GM19324 (cell line): ENCODE results near the gene ATM.
"Not testable (repeated sequence)": the region's sequence is repeated elsewhere in the genome, so short reads cannot be mapped to it uniquely, and the experiment has no call there.

Source experiments
- ATAC-seq: cut with Tn5 transposase; IDR thresholded peaks from one replicate; pipeline ENCODE4 v1.9.1; 2021; ENCODE audit warnings: mild to moderate bottlenecking, moderate library complexity; ENCODE audit not compliant: unreplicated experiment, low FRiP score

The ATM gene

GRCh38 chr11:108368134-108368533, 145.3 kb downstream of the ATM start:
- ATAC-seq: no peak

- ATAC-seq: no peak
These were observed 146.2 kb downstream of the ATM start for GRCh38 chr11:108369064-108369463.

- no peak for ATAC-seq
These were observed 147.4 kb downstream of the ATM start for GRCh38 chr11:108370315-108370714.

GRCh38 chr11:108370990-108371389, 148.1 kb downstream of the ATM start:
- ATAC-seq: no peak

- ATAC-seq: not testable (repeated sequence)
These were observed 150.6 kb downstream of the ATM start for GRCh38 chr11:108373505-108373904.

- ATAC-seq: no peak
These were observed 165.7 kb downstream of the ATM start for GRCh38 chr11:108388576-108388975.

- no peak for ATAC-seq
These were observed 169.5 kb downstream of the ATM start for GRCh38 chr11:108392353-108392752.

GRCh38 chr11:108393046-108393445, 170.2 kb downstream of the ATM start:
- ATAC-seq: no peak

GRCh38 chr11:108394744-108395284, 171.9 kb downstream of the ATM start:
- no peak for ATAC-seq

GRCh38 chr11:108396672-108397071, 173.8 kb downstream of the ATM start:
- not testable (repeated sequence) for ATAC-seq

GRCh38 chr11:108398439-108398838, 175.6 kb downstream of the ATM start:
- no peak for ATAC-seq

GRCh38 chr11:108402241-108402640, 179.4 kb downstream of the ATM start:
- no peak for ATAC-seq

GRCh38 chr11:108403052-108403451, 180.2 kb downstream of the ATM start:
- ATAC-seq: no peak

GRCh38 chr11:108405706-108406105, 182.8 kb downstream of the ATM start:
- ATAC-seq: no peak

GRCh38 chr11:108414958-108415357, 192.1 kb downstream of the ATM start:
- no peak for ATAC-seq

GRCh38 chr11:108417551-108417950, 194.7 kb downstream of the ATM start:
- ATAC-seq: not testable (repeated sequence)
